Hematopoietic multipotent progenitor cell treated with erythropoietin and hydrocortisone succinate and interleukin-3 and kit ligand, for 17 days (in vitro differentiated cells): ENCODE measurements around the gene ZMIZ1.

Experiments
- DNase-seq: peaks from one replicate; pipeline ENCODE4 v3.0.0-alpha.2; 2015; ENCODE audit warnings: low spot score

ZMIZ1 gene

DNA sequence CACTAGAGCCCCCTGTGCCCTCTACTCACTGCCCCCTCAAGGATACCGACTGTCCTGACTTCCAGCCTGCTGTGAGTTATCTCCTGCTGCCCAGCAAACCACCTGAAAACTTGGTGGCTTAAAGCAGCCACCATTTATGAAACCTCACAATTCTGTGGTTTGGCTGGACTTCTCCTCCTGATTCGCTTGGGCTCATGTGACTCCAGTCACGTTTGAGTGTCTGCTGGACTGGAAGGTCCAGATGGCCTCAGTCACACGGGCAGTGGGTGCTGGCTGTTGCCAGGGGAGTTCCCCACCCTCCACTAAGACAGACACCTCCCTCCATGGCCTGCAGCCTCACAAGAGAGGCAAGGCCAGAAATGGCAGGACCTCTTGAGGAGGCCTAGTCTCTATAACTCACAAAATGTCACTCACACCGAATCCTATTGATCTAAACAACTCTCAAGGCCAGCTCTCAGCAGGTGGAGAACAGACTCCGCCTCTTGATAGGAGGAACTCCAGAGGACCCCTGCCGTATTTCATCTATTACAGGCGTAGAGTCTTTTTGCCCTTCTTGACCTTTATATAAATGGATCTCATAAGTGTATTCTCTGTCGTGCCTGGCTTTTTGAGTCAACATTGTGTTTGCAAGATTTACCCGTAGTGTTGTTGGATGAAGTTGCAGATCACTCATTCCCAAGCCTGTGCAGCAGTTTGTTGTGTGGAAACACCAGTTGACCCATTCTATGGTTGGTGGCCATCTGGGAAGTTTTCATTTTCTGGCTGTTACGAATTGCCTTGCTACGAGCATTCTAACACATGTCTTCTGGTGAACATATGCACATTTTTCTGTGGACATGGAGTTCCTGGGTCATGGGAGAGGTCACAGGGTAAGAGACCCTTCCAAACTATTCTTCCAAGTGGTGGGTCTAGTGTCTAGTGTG lies 48.3 kb downstream of the ZMIZ1 start:
- DNase-seq, result no peak

DNA sequence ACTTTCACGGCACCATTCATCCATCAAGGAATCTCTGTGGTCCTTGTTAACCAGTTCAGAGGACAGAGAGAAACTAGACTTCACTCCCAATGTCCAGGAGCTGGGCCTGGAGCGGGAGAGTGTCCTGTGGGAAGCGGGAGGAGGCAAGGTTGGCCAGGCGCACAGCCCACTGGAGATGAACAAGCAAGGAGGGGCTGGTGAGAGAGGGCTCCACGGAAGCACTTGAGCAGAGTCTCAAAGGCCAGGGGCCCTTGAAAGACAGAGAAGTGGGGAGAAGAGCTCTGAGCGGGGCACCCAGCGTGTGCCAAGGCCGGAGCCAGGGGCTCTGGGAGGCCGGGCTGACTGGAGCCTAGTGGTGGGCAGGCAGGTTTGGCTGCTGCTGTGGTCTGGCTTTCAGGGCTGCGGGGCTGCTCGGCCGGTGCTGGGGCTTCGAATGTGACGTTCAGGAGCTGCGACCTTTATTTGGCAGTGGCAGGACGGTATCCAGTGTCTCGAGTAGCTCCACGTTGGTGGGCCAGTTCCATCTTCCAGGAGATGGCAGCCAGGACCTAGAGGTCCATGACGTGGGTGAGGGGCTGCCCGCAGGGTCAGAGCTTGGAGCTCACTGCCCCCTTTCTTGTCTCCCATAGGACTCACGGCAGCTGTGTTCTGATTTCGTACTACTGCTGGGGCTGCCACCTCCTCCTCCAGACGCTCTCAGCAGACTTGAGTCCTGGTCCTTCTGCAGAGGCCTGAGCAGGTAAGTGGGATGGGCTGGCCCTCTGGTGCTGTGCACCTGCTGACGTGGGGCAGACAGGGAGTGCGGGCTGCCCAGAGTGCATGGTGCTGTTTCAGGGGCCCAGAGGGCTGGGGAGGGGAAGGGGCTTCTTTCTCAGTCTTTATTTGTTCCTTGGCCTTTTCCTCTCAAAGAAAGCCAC lies 49.8 kb downstream of the ZMIZ1 start:
- DNase-seq, result no peak

DNA sequence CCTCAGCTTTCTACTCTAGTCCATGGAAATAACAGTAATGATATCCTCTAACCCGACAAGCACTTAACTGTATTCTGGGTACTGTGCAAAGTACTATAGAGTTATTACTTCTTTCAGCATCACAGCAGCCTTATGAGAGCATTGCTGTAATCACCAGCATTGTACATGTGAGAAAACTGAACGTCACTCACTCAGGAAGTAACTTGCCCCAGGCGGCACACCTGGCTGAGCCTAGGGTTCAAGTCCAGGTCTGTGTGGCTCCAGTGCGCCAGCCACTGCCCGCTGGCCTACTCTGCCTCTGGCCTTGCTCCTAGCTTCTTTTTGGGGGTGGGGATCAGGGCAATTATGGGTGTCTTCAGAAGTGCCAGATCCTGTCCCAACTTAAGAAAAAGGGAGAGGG lies 50.5 kb downstream of the ZMIZ1 start:
- no peak for DNase-seq

DNA sequence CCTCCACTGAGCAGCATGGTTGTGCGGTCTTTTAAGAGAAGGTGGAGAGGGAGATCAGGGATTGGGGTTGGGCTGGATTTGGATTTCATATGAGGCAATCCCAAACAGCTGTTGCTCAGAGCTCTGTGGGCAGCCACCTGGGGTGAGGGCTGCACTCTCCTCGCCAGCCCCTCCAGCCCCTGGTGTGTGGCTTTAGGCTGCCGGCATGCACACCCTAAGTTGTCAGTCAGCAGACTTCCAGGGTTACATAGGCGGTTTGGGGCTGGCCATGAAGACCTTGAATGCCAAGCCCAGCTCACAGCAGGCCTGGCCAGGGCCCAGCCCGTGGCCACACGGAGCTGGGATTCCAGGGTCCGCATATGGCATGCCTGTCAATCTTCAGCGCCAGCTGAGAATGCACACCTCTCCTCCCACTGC lies 54.8 kb downstream of the ZMIZ1 start:
- DNase-seq, result no peak

DNA sequence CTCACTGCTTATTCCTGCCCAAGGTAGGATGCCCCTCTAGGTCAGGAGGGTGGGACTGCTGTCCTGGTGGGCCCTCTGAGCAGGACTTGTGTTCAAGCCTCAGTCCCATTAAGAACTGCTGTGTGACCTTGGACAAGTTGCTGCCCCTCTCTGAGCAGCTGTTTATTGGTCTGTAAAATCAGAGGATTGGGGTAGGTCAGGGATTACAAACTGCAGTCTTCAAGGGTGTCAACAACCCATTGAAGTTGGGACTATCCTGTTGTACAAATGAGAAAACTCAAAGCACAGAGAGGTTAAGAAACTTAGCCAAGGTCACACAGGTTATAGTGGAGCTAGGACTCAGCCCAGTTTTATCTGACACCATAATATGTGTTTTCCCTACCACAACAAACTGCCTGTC lies 55.3 kb downstream of the ZMIZ1 start:
- no peak for DNase-seq

DNA sequence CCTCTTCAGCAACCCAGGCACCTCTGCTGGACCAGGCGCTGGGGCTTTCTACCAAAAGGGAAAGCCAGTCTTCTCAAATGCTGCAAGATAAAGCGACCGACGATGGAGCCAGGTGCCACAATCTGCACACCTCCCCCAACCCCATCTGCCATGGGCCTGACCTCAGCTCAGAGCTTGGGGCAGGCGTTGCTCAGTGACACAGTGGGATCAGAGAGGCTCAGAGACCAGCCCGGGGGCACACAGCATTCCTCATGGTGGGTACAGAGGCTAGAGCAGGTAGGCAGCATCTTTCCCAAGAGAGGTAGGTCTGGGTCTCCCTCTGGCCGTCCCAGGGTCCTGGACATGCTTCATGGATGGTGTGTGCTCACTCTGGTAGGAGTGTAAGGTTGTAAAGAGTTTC lies 56.3 kb downstream of the ZMIZ1 start:
- DNase-seq, result no peak

DNA sequence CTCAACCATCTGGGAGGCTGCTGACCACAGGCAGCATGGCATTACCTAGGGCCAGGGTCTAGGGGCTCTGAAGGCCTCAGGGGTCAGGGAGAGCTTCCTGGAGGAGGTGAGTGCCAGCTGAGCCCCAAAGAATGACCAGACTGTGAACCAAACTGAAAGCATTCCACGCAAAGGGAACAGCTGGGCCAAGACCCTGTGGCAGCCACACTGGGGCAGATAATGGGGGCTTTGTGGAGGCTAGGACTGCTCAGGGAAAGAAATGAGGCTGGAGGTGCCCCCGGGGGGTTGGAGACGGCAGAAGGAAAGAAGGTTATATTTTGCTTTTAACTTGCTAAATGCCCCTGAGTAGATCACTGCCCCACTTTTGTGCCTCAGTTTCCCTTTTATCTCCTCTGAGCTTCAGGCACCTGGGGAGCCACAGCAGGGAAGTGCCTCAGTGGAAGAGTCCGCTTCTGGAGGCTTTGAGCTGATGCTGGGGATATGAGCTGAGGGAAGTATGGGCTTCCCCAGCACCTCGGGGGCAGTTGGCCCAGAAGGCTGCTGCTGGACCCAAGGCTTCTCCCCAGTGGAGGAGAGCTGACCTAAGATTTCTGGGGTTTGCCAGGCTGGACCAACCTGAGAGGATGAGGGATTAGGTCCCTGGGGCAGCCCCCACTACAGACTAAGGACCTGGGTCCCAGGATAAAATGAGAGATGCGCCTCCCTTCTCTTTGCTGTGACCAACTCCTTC lies 57.8 kb downstream of the ZMIZ1 start:
- no peak for DNase-seq

DNA sequence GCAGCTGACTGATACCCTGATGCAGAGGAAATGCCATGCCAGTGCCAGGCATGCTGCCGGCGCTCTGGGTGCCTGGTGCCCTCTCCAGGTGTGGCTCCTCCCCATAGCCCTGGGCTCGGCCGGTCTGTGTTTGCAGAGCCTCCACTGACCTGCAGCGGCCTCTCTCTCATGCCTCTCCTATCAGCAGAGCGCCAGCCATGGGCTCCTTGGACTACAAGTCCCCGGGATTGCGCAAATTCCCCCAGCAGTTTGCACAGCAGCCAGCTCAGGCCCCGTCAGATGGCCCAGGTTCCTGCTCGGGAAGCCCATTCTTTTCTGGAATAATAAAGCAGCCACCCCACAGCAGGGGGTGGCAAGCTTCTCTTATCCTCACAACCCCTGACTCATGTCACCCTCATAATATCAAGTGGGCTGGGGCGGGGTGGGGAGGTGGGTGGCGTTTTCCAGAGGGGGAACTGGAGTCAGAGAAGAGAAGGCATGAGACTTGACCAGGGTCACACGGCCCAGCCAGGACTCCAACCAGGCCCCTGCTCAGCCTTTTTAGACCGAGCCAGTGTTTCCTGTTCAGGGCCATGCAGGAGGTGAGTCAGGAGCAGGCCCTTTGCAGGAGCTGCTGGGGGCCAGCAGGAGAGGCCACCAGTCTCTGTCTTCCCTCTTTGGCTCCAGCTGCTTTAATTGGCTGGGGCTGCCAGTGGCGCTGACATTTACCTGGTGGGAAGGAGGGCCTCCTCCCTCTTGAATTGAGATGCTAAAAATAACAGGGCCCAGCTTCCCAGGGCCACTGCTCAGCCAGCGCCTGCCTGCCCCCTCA lies 58.6 kb downstream of the ZMIZ1 start:
- DNase-seq, result no peak

DNA sequence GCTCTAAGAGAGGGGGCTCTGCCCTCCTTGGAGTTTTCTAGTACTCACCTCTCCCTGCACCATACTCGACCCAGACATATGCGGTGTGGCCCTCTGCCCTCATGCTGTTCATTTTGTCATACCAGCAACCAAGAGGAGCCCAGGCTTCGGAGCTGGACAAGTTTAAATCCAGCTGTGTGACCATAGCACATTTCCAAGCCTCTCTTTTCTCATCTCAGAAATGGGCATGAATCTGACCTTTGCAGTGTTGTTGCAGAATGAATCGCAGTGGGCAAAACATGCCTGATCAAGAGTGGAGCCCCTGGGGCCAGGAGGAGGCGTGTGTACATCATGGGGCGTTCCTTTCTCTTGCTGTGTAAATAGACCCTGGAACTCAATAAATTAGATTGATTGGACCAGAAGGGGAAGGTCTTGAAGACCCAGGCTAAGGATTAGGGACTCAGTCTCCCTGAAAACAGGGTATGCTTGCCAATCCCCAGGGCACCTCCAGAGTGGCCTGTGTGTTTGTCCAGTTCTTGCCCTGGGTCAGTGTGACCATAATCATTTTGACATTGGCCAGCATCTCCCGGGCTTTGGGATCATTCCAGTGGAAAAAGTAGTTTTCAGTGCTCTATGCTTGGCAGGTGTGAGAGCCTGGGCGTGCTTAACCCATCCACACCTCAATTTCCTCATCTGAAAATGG lies 59.6 kb downstream of the ZMIZ1 start:
- no peak for DNase-seq

DNA sequence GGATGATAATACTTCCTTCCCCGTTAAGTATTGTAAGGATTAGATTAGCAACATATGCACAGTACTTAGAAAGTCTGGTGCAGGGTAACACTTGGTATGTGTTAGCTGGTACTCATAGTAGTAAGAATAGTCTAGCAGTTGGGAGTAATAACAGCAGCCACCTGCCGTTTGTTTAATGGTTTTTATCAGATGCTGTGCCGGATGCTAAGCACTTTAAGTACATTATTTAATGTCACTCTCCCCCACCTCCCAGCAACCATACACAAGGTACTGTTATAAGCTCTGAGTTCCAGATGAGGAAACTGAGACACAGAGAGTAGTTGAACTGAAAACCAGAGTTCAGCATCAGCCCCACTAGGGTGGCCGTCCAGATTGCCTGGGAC lies 60.1 kb downstream of the ZMIZ1 start:
- no peak for DNase-seq

DNA sequence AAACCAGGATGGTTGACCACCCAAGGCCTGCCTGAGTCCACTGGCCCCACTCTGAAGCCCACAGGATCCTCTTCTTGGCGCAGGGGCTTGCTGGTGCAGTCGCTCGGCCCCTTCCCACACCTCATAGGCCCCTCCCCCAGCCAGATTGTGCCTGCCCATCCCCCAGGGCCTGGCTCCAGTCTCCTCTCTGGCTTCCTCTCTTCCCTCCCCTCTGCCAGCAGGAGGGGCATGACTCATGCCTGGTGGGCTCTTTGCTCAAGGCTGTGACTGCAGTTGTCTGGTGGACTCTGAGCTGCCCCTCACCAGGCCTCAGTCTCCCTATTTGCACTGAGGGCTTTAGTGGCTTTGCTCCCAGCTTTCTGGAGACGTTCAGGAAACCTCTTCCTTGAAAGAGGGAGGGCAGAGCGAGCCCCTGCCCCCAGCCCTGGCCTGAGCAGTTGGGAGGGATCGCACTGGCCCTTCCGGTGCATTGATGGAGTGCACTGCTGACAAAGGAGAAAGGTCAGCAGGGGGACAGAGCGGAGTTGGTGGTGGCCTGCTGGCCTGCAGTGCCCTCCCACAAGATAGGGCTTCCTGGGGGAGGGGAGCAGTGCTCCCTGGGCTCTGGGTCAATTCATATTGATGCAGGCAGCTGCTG lies 60.7 kb downstream of the ZMIZ1 start:
- DNase-seq, result no peak

DNA sequence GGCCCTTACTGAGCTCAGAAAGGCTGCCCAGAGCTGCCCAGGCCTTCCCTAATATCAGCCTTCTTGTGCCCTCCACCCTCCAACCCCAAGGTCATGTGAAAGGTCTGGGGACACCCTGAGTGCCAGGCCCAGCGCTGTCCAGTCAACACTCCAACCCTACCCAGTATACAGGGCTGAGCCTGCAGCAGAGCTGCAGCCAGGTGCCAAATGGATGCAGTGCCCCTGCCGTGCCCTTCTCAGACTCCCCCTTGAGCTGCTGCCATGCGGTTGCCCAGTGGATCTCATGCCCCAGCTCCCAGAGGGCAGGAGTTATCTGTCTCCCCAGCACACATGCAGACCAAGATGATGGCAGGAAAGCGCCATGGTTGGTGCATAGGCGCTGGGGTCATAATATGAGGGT lies 61.5 kb downstream of the ZMIZ1 start:
- DNase-seq, result no peak

DNA sequence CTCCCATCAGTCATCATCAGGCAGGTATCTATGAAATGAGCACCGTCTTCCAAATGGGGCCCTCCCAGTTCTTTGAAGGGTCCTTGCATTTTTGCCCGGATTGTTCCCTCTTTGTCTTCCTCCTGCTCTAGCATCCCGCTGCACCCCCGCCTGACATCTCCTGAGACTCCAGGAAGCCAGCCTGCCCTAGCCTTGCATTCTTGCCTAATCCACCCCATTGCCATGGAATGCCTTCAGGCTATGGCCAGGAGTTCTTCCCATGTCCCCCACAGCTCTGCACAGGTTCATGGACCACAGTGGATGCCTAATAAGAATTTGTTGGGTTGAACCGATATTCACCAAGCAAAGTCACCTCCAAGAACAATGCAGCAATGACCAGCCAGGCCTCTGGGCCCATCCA lies 62.1 kb downstream of the ZMIZ1 start:
- no peak for DNase-seq

DNA sequence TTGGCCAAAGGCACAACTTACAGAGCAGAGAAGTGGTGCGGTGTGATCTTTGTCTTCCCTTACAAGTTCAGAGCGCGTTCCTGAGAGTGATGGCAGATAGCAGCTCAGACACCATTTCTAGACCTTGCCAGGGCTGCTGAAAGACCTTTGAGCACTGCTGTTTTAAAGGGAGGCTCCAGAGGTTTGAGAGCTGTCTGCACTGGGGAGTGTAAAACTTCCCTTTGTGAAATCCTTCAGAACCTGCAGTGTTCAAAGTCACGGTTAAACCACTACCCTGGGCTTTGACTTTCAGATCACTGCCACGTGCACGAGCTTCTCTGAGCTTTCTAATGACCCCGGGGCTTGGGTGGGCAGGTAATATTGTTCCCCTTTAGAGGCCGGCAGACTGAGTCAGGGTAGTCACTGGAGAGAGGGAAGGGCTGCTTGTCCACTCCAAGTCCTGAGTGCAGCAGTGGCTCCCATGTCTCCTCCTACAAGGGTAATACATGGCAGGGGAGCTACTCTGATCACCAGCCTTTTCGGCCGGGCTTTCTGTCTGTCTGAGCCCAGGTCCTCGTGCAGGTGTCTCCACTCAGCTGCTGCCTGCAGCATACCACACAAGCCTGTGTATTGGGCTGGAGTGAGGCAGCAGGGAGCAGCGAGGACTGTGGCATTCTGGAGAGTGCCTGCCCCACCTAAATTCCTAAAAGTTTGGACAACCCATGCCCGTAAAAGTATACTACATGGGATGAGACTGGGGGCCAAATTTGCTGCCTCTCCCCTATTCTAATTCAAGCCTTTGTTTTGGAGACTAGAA lies 63.3 kb downstream of the ZMIZ1 start:
- DNase-seq, result no peak

DNA sequence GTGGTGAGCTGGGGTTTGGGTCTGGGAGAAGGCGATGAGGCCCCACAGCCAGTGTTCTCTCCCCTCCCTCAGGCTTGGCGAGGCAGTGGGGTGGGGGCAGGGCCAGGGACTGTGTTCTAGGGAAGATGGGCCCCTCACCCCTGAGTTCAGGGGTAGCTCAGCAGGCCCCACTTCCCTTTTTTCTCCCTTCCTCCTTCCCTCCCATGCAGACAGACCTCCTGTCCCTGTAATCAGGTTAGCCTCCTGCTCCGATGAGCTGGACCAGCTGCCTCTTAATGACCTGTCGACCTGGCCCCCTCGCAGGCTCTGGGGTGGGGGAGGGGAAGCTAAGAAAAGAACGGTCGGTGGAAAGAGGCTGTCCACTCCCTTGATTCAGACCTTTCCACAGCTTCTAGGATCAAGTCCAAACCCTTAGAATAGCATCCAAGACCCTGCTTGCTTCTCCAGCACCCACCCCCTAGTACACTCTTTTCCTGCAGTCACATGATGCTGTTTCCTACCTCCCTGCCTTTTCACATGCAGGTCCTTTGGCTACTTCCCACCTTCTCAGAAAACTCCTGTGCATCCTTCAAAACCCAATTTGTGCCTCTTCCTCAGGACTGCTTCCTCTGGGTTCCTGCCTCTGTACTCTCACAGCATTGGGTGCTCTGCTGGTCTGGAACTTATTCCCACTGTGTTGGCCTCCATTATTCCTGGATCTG lies 64.1 kb downstream of the ZMIZ1 start:
- DNase-seq, result no peak

DNA sequence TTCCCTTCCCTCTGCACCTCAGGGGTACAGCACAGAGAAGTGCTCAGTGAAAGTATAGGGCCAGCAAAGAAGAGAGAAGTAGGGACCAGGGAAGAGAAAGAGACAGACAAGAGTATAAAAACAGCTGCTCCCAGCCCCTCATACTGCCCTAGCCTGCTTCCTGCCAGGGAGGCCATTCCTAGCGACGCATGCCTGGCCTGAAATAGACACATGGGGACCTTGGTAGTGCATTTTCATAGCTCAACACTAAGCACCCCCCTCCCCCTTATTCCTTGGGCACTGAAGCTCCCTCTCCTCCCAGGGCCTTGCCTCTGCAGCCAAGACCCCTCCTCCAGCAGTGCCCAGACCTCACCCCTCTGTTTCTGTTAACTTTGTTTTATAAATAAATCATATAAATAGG lies 64.7 kb downstream of the ZMIZ1 start:
- DNase-seq, result no peak

DNA sequence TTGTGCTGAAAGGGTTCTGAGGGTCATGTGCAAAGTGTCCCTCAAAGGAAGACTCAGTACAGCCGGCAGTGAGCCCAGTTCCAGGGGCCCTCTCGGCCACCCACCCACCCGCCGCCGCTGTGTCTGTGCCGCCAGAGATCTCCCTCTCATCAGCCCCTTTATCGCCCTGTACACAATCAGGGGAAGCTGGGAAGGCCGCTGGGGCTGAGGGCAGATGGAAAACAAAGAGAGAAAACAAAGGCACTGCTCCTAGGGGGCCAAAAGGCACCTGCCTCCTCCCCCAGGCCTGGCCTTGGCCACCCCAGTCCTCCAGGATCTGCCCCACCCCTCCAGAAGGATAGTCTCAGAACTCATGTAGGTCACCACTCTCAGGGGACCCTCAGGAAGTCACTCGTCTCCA lies 67.0 kb downstream of the ZMIZ1 start:
- DNase-seq, result no peak

DNA sequence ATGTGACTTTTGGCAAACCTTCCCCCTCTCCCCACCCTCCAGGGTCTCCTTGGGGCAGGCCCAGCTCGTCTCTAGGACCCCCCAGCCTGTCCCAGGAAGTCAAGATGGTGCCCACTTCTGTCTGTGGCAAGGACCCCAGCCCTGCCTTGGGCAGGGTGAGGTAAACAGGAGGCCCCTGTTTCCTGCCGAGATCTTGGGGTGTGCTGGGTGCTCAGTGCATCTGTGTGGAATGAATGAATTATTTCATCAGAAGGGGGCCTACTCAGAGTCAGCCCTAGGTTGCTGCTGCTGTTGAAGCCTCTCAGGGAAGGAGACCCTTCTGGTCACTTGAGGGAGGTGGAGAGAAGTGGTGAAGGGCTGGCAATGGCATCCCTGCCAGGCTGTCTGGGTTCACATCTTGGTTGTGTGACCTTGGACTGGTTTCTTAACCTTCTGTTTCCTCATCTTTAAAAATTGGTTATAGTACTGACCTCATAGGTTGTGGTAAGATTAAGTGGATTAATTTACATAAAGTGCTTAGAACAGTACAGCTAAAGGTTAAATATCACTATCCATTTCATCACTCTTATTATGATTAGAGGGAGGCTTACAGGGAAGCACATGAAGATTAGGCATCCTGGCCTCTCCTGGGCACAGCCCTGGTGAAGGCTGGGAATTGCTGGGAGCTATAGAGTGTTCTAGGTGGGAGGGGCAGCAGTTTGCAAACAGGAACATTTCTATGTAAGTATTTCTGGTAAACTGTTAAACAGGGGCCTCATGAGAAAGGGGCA lies 67.7 kb downstream of the ZMIZ1 start:
- DNase-seq, result no peak
